ENCODE data around the gene WDR18. TPM values are rescaled to one million over a fixed set of nuclear protein-coding genes. Genes with fewer than 3 reads are reported as not detected.

WDR18 gene
- total and polyA plus RNA-seq, 2 of the 8 experiments (the other 6 are each of a cell fraction or from before 2014, with no cell fraction given), result 87.7 to 177 TPM

- TF ChIP-seq CREB1 (IDR thresholded peaks at IDR 0.05), result 0 out of 2 replicates have a peak, but pooled peaks have one; percentile 44
- no peak for TF ChIP-seq EGR1 (IDR thresholded peaks at IDR 0.05; ENCODE audit: borderline replicate concordance, low read depth, low read length)
- TF ChIP-seq JUN (IDR thresholded peaks at IDR 0.05; ENCODE audit: low read depth, low read length), result no peak
- TF ChIP-seq ZNF274 (IDR thresholded peaks at IDR 0.05; ENCODE audit: borderline replicate concordance, extremely low read depth, low read length), result no peak
- peak; percentile 97 for TF ChIP-seq TEAD4 (IDR thresholded peaks at IDR 0.05; ENCODE audit: low read depth, low read length)
- no peak for TF ChIP-seq RNF2 (IDR thresholded peaks at IDR 0.05; ENCODE audit: borderline replicate concordance, low read depth, low read length, missing control alignments, poor library complexity, severe bottlenecking)
- TF ChIP-seq KDM1A (IDR thresholded peaks at IDR 0.05; ENCODE audit: borderline replicate concordance, low read length), result peak; percentile 76; the same call in 1 of the 2 replicates
- TF ChIP-seq RAD21 (IDR thresholded peaks at IDR 0.05 in 1 of 2, conservative IDR thresholded peaks at IDR 0.05 in 1 of 2; ENCODE audit: low read depth in 2 of 2, low read length in 2 of 2), result peak in 1 of 2 experiments; percentile 22; a peak in 1 of 4 replicates
These were observed 24.1 kb upstream of the WDR18 start (continued) for GRCh38 chr19:960020-960419.

Data from H1 (cell line).